ENCODE results near the gene ACAN. TPM values are rescaled to one million over a fixed set of nuclear protein-coding genes. Genes with fewer than 3 reads are reported as not detected.

ACAN gene
- total and polyA plus RNA-seq, 9 of the 15 experiments (the other 6 are each of a cell fraction or from before 2014, with no cell fraction given), result not detected

GRCh38 chr15:88872706-88873105 is 69.5 kb downstream of the ACAN start (continued):
- TF ChIP-seq IRF1 (CRISPR knock-in tag; IDR thresholded peaks at IDR 0.05; ENCODE audit: borderline replicate concordance) (no peak), XRCC3 (IDR thresholded peaks at IDR 0.05) (no peak), CBFB (CRISPR knock-in tag; IDR thresholded peaks at IDR 0.05) (no peak), ZFP36 (IDR thresholded peaks at IDR 0.05; ENCODE audit: low read depth, low read length, partially characterized antibody) (no peak), MAFG (tag; conservative IDR thresholded peaks at IDR 0.05) (no peak)
- TF ChIP-seq, protein P1, sequence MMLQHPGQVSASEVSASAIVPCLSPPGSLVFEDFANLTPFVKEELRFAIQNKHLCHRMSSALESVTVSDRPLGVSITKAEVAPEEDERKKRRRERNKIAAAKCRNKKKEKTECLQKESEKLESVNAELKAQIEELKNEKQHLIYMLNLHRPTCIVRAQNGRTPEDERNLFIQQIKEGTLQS (IDR thresholded peaks at IDR 0.05), result no peak
- TF ChIP-seq, protein P1 (CRISPR knock-in tag; conservative IDR thresholded peaks at IDR 0.05), result no peak
- TF ChIP-seq, protein P2, sequence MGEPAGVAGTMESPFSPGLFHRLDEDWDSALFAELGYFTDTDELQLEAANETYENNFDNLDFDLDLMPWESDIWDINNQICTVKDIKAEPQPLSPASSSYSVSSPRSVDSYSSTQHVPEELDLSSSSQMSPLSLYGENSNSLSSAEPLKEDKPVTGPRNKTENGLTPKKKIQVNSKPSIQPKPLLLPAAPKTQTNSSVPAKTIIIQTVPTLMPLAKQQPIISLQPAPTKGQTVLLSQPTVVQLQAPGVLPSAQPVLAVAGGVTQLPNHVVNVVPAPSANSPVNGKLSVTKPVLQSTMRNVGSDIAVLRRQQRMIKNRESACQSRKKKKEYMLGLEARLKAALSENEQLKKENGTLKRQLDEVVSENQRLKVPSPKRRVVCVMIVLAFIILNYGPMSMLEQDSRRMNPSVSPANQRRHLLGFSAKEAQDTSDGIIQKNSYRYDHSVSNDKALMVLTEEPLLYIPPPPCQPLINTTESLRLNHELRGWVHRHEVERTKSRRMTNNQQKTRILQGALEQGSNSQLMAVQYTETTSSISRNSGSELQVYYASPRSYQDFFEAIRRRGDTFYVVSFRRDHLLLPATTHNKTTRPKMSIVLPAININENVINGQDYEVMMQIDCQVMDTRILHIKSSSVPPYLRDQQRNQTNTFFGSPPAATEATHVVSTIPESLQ (CRISPR knock-in tag; IDR thresholded peaks at IDR 0.05), result no peak

Measured in K562 (cell line).